IPS-15b (cell line): ENCODE results near the gene RMC1.
"Not testable (repeated sequence)": the region's sequence is repeated elsewhere in the genome, so short reads cannot be mapped to it uniquely, and the experiment has no call there.

ENCODE experiments used
- H3K27me3 ChIP-seq: one replicate; pipeline ENCODE4 v1.6.1; 2013; ENCODE audit warnings: low read length; ENCODE audit not compliant: control insufficient read depth, insufficient read depth
- H3K36me3 ChIP-seq: one replicate; pipeline ENCODE4 v1.6.1; 2013; ENCODE audit warnings: low read length; ENCODE audit not compliant: control insufficient read depth, insufficient read depth
- H3K4me1 ChIP-seq: one replicate; pipeline ENCODE4 v1.6.1; 2013; ENCODE audit warnings: mild to moderate bottlenecking, low read length; ENCODE audit not compliant: control insufficient read depth, insufficient read depth
- H3K4me3 ChIP-seq: one replicate; pipeline ENCODE4 v1.5.1; 2013; ENCODE audit warnings: low read depth, low read length
- H3K9ac ChIP-seq: one replicate; pipeline ENCODE4 v1.6.1; 2013; ENCODE audit warnings: low read depth, mild to moderate bottlenecking, low read length
- H3K9me3 ChIP-seq: one replicate; pipeline ENCODE4 v1.6.1; 2013; ENCODE audit warnings: mild to moderate bottlenecking, low read length; ENCODE audit not compliant: control insufficient read depth, insufficient read depth

The RMC1 gene

DNA sequence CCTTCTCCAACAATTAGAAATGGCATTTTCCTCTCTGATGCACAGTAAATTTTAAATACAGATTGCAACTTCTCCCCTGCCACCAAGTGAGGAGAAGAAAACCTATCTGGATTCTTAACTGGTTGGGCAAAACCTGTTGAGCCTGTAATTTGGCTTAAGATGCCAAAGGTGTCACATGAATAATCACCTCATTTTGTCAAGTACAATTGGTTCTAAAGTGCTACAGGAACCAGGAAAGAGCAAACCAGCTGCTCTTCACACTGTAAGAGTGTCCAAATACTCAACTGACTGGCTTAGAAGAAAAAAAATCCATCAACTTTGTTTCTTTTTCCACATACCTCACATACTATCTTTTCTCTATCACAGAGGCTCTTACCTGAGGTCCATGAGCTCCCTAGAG, 47.6 kb downstream of the RMC1 start:
- Histone ChIP-seq H3K9ac (no peak overlapping the region), H3K36me3 (peaks cover 46% of the 10 kb centered on the region), H3K9me3 (no peaks in the 10 kb centered on the region), H3K27me3 (no peaks in the 10 kb centered on the region), H3K4me1 (no peaks in the 10 kb centered on the region), H3K4me3 (no peak overlapping the region)

DNA sequence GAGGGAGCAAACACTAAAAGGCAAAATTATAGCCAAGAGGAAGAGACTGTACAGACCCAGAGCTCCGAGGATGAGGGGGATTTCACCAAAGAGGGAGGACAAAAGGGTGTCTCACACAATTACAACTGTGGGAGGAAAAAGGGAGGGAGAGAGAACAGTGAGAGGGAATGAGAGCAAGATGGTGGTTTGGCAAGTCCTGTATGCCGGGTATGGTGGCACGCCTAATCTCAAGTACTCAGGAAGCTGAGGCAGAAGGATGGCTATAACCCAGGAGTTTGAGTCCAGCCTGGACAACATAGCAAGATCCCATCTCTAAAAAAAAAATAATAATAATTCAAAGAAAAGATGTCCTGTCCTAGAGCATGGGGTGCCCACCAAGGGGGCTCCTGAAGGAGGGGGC, 48.7 kb downstream of the RMC1 start:
- H3K9ac ChIP-seq, result no peak overlapping the region
- H3K27me3 ChIP-seq, result no peaks in the 10 kb centered on the region
- no peaks in the 10 kb centered on the region for H3K9me3 ChIP-seq
- no peak overlapping the region for H3K4me3 ChIP-seq
- peaks cover 44% of the 10 kb centered on the region for H3K36me3 ChIP-seq
- no peaks in the 10 kb centered on the region for H3K4me1 ChIP-seq

DNA sequence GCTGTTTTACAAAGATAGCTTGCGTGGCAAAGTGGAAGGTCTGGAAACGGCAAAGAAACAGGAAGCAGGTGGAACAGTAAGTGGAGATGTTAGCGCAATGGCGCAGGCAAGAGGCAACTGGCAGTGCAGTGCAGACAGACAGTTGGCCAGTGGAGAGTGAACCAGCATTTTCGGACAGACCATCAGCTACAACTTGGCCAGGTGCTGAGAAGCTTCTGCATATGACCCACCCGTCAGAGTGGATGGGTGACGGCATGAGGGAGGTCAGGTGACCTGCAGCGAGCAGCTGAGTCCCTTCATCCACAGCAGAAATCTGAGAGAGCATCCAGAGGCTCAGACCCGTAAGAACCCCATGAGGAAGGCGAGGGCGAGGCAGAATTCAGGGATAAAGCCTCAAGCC, 49.2 kb downstream of the RMC1 start:
- no peaks in the 10 kb centered on the region for H3K27me3 ChIP-seq
- no peaks in the 10 kb centered on the region for H3K4me1 ChIP-seq
- H3K9me3 ChIP-seq, result no peaks in the 10 kb centered on the region
- H3K4me3 ChIP-seq, result no peak overlapping the region
- peaks cover 44% of the 10 kb centered on the region for H3K36me3 ChIP-seq
- no peak overlapping the region for H3K9ac ChIP-seq

- Histone ChIP-seq H3K36me3 (peaks cover 47% of the 10 kb centered on the region), H3K4me3 (no peak overlapping the region), H3K4me1 (no peaks in the 10 kb centered on the region)
Observed at GRCh38 chr18:23553887-23554286, 50.6 kb downstream of the RMC1 start.

DNA sequence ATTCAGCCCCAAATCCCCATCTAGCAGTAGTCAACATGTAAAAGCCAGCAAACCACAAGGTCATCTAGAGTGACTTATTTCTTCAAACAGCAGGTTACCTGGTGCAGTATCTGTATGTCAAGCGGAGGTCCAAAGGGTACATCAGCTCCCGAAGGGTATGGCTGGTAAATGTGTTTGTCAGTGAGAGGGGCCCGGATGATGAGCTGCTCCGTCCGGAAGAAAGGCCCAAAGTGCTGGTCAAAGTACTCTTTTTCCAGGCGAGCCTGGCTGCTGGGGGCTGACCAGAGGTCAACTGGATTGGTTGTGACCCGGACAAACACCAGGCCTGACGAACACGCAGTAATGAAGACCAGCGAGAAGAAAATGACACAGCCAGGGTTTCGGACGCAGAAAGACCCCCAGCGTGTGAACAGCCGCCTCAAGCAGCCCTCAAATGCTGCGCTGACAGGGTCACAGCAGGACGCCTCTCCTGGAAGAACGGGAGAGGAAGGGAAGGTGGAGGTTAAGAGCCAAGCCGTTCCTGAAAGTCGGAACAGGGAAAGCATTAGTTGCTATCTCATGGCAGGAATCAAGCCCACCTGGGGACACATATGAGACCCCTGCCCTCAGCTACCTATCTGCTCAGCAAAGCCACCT, 53.0 kb downstream of the RMC1 start:
- no peaks in the 10 kb centered on the region for H3K9me3 ChIP-seq
- no peaks in the 10 kb centered on the region for H3K27me3 ChIP-seq
- H3K9ac ChIP-seq, result no peak overlapping the region
- H3K4me1 ChIP-seq, result no peaks in the 10 kb centered on the region
- H3K4me3 ChIP-seq, result no peak overlapping the region
- H3K36me3 ChIP-seq, result peaks cover 46% of the 10 kb centered on the region

More at GRCh38 chr18:23553887-23554286, 50.6 kb downstream of the RMC1 start:
- H3K27me3 ChIP-seq, result no peaks in the 10 kb centered on the region
- no peak overlapping the region for H3K9ac ChIP-seq
- H3K9me3 ChIP-seq, result no peaks in the 10 kb centered on the region

- not testable (repeated sequence) for H3K27me3 ChIP-seq, H3K4me3 ChIP-seq, H3K9me3 ChIP-seq, H3K4me1 ChIP-seq, H3K9ac ChIP-seq
- peaks cover 38% of the 10 kb centered on the region for H3K36me3 ChIP-seq
Observed at GRCh38 chr18:23557511-23557910, 54.2 kb downstream of the RMC1 start.

DNA sequence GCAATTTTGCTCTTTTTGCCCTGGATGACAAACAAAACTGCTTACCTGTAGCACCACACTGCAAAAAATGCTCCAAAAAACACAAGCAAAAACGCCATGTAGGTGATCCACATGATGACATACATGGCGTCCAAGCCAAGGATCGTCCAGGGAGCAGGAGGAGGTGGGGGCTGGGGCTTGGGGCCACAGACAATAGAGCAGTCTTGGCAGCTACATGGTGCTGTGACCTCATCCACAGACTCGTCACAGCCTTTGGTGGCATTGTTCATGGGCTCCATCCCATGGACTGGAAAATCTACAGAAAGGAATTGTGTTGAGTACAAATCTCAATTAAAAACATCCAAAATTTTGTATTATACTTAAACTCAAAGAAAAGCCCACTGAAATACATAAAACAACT, 56.9 kb downstream of the RMC1 start:
- H3K27me3 ChIP-seq, result no peaks in the 10 kb centered on the region
- no peaks in the 10 kb centered on the region for H3K4me1 ChIP-seq
- H3K36me3 ChIP-seq, result peaks cover 17% of the 10 kb centered on the region
- no peak overlapping the region for H3K9ac ChIP-seq
- H3K4me3 ChIP-seq, result no peak overlapping the region
- H3K9me3 ChIP-seq, result no peaks in the 10 kb centered on the region

GRCh38 chr18:23563377-23564043, 60.2 kb downstream of the RMC1 start:
- Histone ChIP-seq H3K4me3 (no peak overlapping the region), H3K4me1 (no peaks in the 10 kb centered on the region), H3K9ac (no peak overlapping the region), H3K36me3 (peaks cover 15% of the 10 kb centered on the region), H3K27me3 (no peaks in the 10 kb centered on the region), H3K9me3 (no peaks in the 10 kb centered on the region)

DNA sequence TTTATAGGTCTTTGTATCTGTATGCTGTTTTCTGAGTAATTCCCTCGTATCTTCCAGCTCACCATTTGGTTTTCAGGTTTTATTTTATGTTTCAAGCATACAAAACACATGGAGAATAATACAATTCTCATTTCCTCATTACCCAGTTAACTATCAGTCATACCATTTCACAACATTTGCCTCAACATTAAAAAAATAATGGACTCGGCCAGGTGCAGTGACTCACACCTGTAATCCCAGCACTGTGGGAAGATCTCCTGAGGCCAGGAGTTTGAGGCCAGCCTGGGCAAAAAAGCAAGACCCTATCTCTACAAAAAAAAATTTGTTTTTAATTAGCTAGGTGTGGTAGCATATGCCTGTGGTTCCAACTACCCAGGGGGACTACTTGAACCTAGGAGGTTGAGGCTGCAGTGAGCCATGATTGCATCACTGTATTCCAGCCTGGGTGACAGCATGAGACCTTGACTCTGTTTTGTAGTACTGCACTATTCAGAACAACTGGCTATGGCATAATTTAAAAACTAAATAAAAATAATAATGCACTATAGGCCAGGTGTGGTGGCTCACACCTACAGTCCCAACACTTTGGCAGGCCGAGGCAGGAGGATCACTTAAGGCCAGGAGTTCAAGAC, 62.7 kb downstream of the RMC1 start:
- H3K4me1 ChIP-seq, result no peaks in the 10 kb centered on the region
- H3K4me3 ChIP-seq, result no peak overlapping the region
- no peaks in the 10 kb centered on the region for H3K27me3 ChIP-seq
- peaks cover 19% of the 10 kb centered on the region for H3K36me3 ChIP-seq
- H3K9me3 ChIP-seq, result no peaks in the 10 kb centered on the region
- H3K9ac ChIP-seq, result no peak overlapping the region

- Histone ChIP-seq H3K4me1 (no peaks in the 10 kb centered on the region), H3K9me3 (no peaks in the 10 kb centered on the region), H3K9ac (no peak overlapping the region), H3K36me3 (peaks cover 19% of the 10 kb centered on the region), H3K4me3 (no peak overlapping the region), H3K27me3 (no peaks in the 10 kb centered on the region)
Observed at GRCh38 chr18:23567671-23568070, 64.4 kb downstream of the RMC1 start.

GRCh38 chr18:23568281-23569138, 65.2 kb downstream of the RMC1 start:
- Histone ChIP-seq H3K9me3 (no peaks in the 10 kb centered on the region), H3K36me3 (peaks cover 20% of the 10 kb centered on the region), H3K4me1 (no peaks in the 10 kb centered on the region), H3K27me3 (no peaks in the 10 kb centered on the region), H3K4me3 (no peak overlapping the region), H3K9ac (no peak overlapping the region)
